ENCODE data around the gene ABCA13.
"Not testable (repeated sequence)": the region's sequence is repeated elsewhere in the genome, so short reads cannot be mapped to it uniquely, and the experiment has no call there.

- not testable (repeated sequence) for TF ChIP-seq POLR2A, CTCF (IDR thresholded peaks at IDR 0.05)
Observed at GRCh38 chr7:48147690-48148089, 23.6 kb upstream of the ABCA13 start.

Data from right lobe of liver (tissue), 4 donors.